Measurements from ENCODE around the gene SV2B.
"Not testable (repeated sequence)": the region's sequence is repeated elsewhere in the genome, so short reads cannot be mapped to it uniquely, and the experiment has no call there.

Gene SV2B

DNA sequence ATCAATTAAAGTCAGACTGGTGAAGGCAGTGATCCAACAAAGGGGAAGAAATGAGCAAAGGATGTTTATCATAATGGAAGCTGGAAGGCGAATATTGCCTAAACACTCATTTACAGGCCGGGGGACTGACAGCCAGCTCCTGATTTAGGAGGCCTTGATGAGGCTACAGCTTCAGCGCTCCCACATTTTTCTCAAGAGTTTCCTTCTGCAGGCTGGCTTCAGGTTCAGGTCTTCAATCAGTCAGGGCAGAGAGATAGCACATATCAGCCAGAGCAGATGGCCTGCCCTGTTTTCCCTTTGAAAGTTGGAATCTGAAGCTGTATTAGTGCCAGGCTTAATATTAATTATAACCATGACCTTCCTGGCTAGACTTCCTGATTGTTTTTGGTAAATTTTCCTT, 218.9 kb downstream of the SV2B start:
- no peak for FAIRE-seq

DNA sequence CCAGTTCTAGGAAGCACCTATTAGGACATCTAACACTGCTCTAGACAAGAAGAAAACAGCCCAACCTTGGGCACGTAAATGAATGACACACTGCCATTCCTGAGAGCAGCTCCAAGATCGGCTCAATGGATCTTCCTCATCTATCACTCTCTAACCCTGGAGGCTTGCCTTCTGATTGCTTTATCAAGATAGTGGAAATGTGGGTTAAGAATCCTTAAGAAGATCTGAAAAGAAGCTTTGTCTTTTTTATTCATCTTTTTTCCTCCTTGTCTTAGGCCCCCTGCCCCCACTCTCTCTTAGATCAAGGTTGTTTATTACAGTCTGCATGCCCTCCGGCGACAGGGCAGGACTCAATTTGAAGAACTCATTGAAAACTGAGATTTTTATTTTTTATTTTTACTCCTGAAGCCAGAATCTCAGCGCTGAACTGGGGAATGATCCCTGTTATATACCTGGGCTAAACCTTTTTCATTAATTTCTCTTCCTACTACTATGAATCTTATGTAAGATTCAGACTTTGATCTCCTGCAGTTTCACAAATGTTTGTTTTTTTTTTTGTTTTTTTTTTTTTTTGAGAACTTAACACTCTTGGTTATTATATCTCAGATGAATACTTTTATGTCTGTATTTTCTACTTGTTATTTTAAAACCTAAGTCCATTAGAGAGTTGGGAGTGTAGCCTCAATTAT, 219.5 kb downstream of the SV2B start:
- FAIRE-seq, result no peak

DNA sequence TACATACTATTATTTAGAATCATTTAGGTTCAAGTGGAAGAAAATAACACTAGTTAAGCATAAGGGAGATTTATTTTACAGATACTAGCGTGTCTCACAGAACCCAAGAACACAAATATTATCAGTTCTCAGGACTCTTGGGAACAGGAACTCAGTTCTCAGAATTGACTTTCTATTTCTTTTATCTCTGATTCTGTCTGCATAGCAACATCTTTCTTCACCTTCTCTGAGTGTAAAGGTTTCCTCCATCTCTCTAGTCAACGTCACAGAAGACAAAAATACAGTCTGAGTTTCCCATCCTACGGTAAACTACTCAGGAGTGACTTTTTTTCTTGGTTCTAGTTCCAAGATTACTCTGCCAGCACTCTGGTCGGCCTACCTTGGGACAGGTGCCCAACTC, 220.0 kb downstream of the SV2B start:
- FAIRE-seq, result no peak

DNA sequence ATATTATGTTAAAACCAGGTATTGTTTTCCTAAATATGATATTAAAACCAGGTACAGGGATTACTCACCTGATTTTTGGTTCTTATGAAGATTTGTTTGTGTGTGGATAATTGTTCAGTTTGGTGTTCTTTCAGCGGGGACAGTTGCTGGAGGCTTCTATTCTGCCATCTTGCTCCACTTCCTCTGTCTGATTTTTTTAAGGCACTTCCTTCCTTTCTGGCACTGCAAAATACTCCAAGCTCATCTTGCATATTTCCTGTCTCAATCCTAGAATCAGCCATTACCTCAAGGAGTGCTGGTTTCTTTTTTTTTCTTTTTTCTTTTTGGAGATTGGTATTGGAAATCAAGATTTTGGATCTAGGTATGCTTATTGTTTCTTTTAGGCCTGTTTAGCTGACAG, 229.9 kb downstream of the SV2B start:
- FAIRE-seq, result no peak

DNA sequence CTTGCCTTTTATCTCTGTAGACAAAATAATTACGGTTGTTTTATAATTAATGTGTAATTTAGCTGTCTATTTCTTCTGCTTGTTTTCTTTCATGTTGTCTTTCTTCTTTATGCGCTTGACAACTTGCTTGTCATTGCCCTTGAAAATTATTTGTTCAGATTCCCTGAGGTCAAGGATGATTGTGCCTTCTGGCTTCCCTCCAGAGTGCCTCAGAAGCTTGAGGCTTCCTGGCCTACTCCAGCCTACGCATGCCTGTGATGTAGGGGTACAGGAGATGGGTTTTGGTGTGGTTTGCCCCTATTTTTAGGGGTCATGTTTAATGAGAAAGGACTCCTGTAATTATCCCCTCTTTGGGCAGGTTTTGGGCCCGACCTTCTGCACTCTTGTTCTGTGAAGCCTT, 231.5 kb downstream of the SV2B start:
- FAIRE-seq, result no peak

DNA sequence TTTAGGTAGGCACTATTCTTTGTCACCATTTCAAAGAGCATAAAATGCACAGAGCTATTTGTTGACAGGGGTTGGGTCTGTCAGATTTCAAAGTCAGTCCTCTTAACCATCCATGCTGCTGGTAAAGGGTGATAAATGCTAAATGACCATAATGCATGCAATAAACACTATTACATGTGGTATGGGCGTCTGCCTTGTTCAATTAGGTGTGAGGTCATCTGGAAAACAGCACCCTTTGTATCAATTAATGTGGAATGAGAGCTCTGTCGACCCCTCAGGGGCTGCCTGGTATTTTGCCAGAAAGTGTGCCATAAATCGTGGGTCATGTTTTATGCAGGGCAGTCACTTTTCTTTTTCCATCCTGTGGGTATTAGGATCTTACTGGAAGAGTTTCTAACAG, 235.6 kb downstream of the SV2B start:
- no peak for FAIRE-seq

DNA sequence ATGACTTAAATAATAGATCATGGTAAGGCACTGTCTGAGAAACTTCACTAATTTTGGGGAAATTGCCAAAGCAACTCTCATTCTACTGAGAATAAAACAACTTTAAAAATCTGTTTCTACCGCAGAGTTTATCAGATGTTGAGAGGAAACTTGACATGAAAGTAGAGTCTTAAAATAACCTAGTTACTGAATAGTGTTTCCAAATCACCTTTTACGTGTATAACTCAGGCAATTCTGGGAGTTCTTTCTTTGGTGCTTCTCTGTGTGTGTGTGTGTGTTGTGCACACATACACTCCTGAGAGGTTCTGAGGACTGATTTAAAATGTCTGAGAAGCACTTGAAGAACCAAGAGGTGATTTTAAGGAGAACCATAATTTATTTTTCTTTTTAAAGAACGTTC, 236.6 kb downstream of the SV2B start:
- FAIRE-seq, result no peak

DNA sequence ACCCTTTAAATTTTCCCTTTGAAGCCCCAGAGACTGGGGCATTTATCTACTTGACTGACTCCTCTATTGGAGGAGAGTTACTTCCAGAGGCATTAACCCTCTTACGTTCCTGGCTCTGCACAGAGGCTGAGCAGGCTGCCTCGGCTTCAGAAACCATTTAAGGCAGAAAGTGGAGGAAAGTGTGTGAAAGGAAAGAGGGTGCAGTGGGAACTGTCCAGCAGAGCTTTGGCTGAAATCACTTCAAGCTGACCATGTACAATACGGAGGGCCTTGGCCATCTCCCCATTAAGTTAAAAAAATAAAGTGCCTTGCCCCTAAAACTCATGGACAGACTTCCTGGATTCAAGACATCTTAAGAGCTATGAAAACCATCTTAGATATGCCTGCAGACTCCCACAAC, 238.7 kb downstream of the SV2B start:
- no peak for FAIRE-seq

DNA sequence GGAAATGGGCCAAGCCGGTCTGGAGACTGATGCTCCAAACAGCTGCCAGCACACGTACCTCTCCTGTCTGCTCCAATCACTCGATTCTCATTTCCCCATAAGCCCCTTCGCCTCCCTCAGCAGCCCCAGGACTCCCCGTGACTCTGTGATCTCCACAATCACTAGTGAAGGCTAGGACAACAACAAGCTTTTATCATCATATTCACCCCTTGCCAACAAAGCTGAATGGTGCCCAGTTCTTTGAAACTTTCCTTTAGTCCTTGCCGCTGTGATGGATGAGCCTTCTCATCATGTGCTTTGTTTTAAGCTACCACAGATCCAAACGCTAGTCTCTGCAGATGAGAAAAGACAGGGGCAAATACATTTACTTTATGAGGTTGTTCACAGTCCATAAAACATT, 242.0 kb downstream of the SV2B start:
- no peak for FAIRE-seq

DNA sequence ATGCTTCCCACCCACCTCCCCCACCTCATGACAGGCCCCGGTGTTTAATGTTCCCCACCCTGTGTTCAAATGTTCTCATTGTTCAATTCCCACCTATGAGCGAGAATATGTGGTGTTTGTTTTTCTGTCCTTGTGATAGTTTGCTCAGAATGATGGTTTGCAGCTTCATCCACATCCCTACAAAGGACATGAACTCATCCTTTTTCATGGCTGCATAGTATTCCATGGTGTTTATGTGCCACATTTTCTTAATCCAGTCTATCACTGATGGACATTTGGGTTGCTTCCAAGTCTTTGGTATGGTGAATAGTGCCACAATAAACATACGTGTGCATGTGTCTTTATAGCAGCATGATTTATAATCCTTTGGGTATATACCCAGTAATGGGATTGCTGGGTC, 244.9 kb downstream of the SV2B start:
- not testable (repeated sequence) for FAIRE-seq

DNA sequence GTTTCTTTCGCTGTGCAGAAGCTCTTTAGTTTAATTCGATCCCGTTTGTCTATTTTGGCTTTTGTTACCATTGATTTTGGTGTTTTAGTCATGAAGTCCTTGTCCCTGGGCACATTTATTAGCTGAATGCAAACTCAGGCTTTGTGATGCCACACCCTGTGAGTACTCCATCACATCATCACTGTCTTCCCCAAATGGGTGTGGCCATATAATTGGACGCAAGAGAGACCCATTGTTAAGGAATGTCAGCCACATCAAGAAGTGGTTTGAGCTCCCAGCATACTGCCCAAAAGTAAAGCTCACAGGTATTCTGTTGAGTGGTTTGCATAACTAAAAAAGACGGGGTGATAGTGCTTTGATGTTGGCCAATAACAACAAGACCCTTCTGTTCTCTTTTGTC, 245.7 kb downstream of the SV2B start:
- FAIRE-seq, result no peak

DNA sequence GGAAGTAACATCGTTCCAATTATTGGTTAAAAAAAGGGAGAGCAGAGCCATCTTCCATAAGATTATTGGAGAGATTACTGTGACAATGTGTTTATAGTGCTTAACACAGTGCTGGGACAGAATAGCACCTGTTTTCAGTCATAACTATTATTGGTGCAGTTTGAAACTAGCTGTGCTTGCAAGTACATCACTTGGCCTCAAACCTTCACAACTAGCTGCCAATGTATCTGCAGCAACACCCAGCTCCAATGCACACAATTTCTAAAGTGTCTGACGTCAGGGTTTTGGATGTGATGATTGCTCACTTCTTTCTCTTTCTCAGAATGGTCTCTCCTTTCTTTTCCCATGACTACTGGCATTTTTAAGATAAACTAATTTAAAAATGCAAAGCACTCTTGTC, 246.2 kb downstream of the SV2B start:
- no peak for FAIRE-seq

DNA sequence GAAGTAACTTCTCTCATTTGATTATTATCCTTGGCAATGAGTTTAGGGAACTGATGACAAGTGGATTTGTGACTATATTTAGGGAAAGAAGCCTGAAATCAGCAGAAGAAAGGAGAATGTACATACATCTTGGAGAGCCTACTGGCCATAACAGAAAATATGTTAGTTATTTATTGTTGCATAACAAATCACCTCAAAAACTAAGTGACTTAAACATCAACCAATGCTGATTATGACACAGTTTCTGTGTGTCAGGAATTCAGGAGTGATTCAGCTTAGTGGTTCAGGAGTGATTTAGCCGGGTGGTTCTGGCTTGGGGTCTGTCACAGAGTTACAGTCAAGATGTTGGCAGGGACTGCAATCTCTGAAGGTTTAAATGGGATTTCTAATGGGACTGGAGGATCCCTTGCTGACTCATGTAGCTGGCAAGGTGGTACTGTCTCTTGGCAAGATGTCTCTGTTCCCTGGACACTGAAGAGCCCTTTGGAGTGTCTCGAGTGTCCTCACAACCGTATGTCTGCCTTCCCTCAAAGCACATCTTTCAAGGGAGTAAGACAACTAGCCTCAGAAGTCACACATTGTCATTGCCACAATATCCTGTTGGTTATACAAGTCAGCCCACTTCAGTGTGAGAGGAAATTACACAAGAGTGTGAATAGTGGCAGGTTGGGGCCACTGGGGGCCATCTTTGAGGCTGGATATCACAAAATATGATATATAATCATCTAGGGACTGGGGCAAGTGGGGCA, 248.9 kb downstream of the SV2B start:
- no peak for FAIRE-seq
